ENCODE data around the gene FAM210B. TPM values are rescaled to one million over a fixed set of nuclear protein-coding genes. Genes with fewer than 3 reads are reported as not detected.

Gene FAM210B
- total and polyA plus RNA-seq, 2 of the 8 experiments (the other 6 are each of a cell fraction or from before 2014, with no cell fraction given), result 9.4 to 15.0 TPM

DNA sequence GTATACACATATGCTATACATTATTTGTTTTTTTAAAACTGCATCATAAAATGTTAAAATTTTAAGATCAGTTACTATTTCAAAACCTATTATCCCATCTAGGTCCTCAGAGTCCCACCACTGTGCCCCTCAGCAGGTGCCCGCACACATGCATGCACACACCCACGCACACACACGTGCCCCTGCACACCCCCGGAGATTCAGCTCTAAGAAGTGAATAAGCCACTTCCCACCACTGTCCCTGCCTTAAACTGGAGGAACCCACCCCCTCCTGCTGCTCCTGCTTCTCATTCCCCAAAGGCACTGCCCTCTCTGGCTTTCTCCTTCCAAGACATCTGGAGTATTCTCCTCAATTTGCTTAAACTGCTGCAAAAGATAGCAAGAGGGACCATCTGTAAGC is 5.4 kb upstream of the FAM210B start:
- no peak overlapping the region for H3K4me2 ChIP-seq (ENCODE audit: insufficient read depth in 1 of 2, low read depth in 2 of 2, low read length in 2 of 2)
- no peaks in the 10 kb centered on the region for H4K20me1 ChIP-seq (replicated peaks in 1 of 2; ENCODE audit: control insufficient read depth in 1 of 2, insufficient read depth in 2 of 2, low read length in 2 of 2)
- no peak overlapping the region for H2AK5ac ChIP-seq (ENCODE audit: low read depth, low read length)
- POLR2A ChIA-PET (ENCODE audit: partially characterized antibody), result no interaction called here
- no peak overlapping the region for H3K4ac ChIP-seq (replicated peaks; ENCODE audit: insufficient read length, low read depth, low read length)
- no peak overlapping the region for H3K4me3 ChIP-seq (ENCODE audit: extremely low read depth in 1 of 4, insufficient read depth in 2 of 4, low read depth in 3 of 4, low read length in 4 of 4)
- no peaks in the 10 kb centered on the region for H3K79me2 ChIP-seq (ENCODE audit: control insufficient read depth in 1 of 2, insufficient read depth in 2 of 2, low read length in 2 of 2)
- peaks cover 0 to 2% (median under 1%) of the 10 kb centered on the region in 4 experiments; a peak in 2 of 7 replicates for H3K4me1 ChIP-seq (replicated peaks in 1 of 4; ENCODE audit: control insufficient read depth in 3 of 4, insufficient read depth in 4 of 4, low read length in 3 of 4)
- no peak overlapping the region for H2AFZ ChIP-seq (ENCODE audit: low read length)
- DNase-seq (ENCODE audit: low read depth in 1 of 2, low spot score in 2 of 2) (no peak), FAIRE-seq (no peak)
- TF ChIP-seq RXRA (IDR thresholded peaks at IDR 0.05; ENCODE audit: insufficient read depth, low read depth, low read length), result no peak
- no peak for TF ChIP-seq ZNF274 (IDR thresholded peaks at IDR 0.05; ENCODE audit: borderline replicate concordance, extremely low read depth, low read length)
- no peak for TF ChIP-seq SIX5 (IDR thresholded peaks at IDR 0.05; ENCODE audit: low read depth, low read length)
- TF ChIP-seq JUN (IDR thresholded peaks at IDR 0.05; ENCODE audit: low read depth, low read length), result no peak
- TF ChIP-seq ASH2L (IDR thresholded peaks at IDR 0.05; ENCODE audit: low read length), result no peak
- H3K36me3 ChIP-seq (ENCODE audit: control insufficient read depth in 2 of 4, insufficient read depth in 4 of 4, low read length in 3 of 4), result no peaks in the 10 kb centered on the region
- H3K56ac ChIP-seq (replicated peaks; ENCODE audit: insufficient read length, low read depth, low read length), result no peak overlapping the region
- H2BK12ac ChIP-seq (ENCODE audit: low read depth, low read length), result no peak overlapping the region
- CTCF ChIA-PET (ENCODE audit: partially characterized antibody), result interaction anchor here (1.0 kb wide), 1 partner anchor 152 kb away, joined by 3 read pairs; no protein-coding TSS in a partner anchor
- H4K91ac ChIP-seq (replicated peaks; ENCODE audit: insufficient read length, low read length), result no peak overlapping the region
- no peak overlapping the region for H4K8ac ChIP-seq (ENCODE audit: extremely low read depth, insufficient read depth, low read length)
- H3K9me3 ChIP-seq (ENCODE audit: insufficient read depth in 2 of 2, low read depth in 1 of 2, low read length in 1 of 2), result no peaks in the 10 kb centered on the region
- no peaks in the 10 kb centered on the region for H3K27me3 ChIP-seq (replicated peaks in 1 of 4; ENCODE audit: control insufficient read depth in 3 of 4, extremely low read depth in 1 of 4, insufficient read depth in 3 of 4, low read length in 3 of 4)
- no peak overlapping the region for H2BK20ac ChIP-seq (ENCODE audit: low read length)
- H3K23ac ChIP-seq (ENCODE audit: insufficient read length), result no peak overlapping the region
- H3K27ac ChIP-seq (ENCODE audit: low read depth, low read length), result no peak overlapping the region
- H3K14ac ChIP-seq (ENCODE audit: insufficient read length), result no peak overlapping the region
- no peak overlapping the region for H2BK15ac ChIP-seq (ENCODE audit: low read length)
- no peak overlapping the region for H2BK120ac ChIP-seq (replicated peaks; ENCODE audit: low read depth, low read length)
- H4K5ac ChIP-seq (ENCODE audit: insufficient read length, low read depth, low read length), result no peak overlapping the region
- 96% methylated on average over 4 of the region's 4 CpGs; no CpG with 5 or more reads in 1 of the 2 experiments for WGBS, 2 experiments (ENCODE audit: extremely low coverage in 1 of 2, insufficient coverage in 1 of 2, insufficient read length in 1 of 2, insufficient replicate concordance in 2 of 2, low coverage in 1 of 2, low lambda C conversion rate in 2 of 2, missing lambda C conversion rate in 1 of 2)
- H3K79me1 ChIP-seq (ENCODE audit: low read depth, low read length), result no peaks in the 10 kb centered on the region
- no peak overlapping the region for H2BK5ac ChIP-seq (ENCODE audit: low read depth, low read length)
- H3K9ac ChIP-seq (replicated peaks in 1 of 4; ENCODE audit: extremely low read depth in 1 of 4, low read depth in 3 of 4, low read length in 3 of 4), result no peak overlapping the region
- H3K18ac ChIP-seq (ENCODE audit: extremely low read depth, low read length), result no peak overlapping the region
- no peaks in the 10 kb centered on the region for H3K23me2 ChIP-seq (ENCODE audit: low read depth, low read length)

Data from H1 (cell line).